Kidney epithelial cell (primary cell): ENCODE measurements around the gene DNER. TPM values are rescaled to one million over a fixed set of nuclear protein-coding genes. Genes with fewer than 3 reads are reported as not detected.

Source experiments
- DNase-seq: peaks from one replicate; pipeline ENCODE4 v3.0.0-alpha.2; 2010; ENCODE audit warnings: low read depth
- H3K27me3 ChIP-seq: 2 replicates; pipeline ENCODE4 v1.6.0; 2011; ENCODE audit warnings: low read length; ENCODE audit not compliant: control insufficient read depth, insufficient read depth
- H3K36me3 ChIP-seq: 2 replicates; pipeline ENCODE4 v1.5.1; 2011; ENCODE audit warnings: low read length; ENCODE audit not compliant: control insufficient read depth, insufficient read depth
- H3K4me3 ChIP-seq: 2 replicates; pipeline ENCODE4 v1.5.1; 2011; ENCODE audit warnings: low read depth, mild to moderate bottlenecking, control low read depth, low read length
- total RNA-seq: library from RNA; depleted of rRNA; stranded (reverse); fragments of >200 nt; gene quantifications from 2 replicates; pipeline ENCODE4 v1.2.3, GENCODE V29; 2015
- TF ChIP-seq, protein P1 (sequence below): IDR thresholded peaks from 2 replicates; pipeline ENCODE4 v1.5.1; 2011; ENCODE audit warnings: mild to moderate bottlenecking, moderate library complexity, low read length, control low read depth, inconsistent platforms; ENCODE audit not compliant: insufficient read depth, poor library complexity, severe bottlenecking

DNER gene
- total RNA-seq, 1 donor from 2014 or later, result 5.5 TPM

DNA sequence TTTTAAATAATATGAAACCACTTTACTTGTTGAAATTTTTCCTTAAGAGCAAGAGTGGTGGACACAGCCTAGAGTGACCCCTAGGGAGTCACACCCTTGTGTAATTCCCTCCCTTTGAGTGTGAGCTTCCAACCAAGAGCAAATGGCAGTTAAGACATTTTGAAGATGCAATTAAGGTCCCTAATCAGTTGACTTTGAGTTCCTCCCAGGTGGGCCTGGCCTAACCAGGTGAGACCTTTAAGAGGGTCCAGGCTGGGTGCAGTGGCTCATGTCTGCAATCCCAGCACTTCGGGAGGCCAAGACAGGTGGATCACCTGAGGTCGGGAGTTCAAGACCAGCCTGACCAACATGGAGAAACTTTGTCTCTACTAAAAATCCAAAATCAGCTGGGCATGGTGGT, 299.7 kb downstream of the DNER start:
- DNase-seq, result no peak
- Histone ChIP-seq H3K4me3 (no peak overlapping the region), H3K36me3 (no peaks in the 10 kb centered on the region), H3K27me3 (no peaks in the 10 kb centered on the region)
- TF ChIP-seq, protein P1, sequence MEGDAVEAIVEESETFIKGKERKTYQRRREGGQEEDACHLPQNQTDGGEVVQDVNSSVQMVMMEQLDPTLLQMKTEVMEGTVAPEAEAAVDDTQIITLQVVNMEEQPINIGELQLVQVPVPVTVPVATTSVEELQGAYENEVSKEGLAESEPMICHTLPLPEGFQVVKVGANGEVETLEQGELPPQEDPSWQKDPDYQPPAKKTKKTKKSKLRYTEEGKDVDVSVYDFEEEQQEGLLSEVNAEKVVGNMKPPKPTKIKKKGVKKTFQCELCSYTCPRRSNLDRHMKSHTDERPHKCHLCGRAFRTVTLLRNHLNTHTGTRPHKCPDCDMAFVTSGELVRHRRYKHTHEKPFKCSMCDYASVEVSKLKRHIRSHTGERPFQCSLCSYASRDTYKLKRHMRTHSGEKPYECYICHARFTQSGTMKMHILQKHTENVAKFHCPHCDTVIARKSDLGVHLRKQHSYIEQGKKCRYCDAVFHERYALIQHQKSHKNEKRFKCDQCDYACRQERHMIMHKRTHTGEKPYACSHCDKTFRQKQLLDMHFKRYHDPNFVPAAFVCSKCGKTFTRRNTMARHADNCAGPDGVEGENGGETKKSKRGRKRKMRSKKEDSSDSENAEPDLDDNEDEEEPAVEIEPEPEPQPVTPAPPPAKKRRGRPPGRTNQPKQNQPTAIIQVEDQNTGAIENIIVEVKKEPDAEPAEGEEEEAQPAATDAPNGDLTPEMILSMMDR, result no peak

GRCh38 chr2:229412686-229413085, 301.7 kb downstream of the DNER start:
- no peak for DNase-seq
- Histone ChIP-seq H3K36me3 (no peaks in the 10 kb centered on the region), H3K4me3 (no peak overlapping the region), H3K27me3 (no peaks in the 10 kb centered on the region)
- TF ChIP-seq, protein P1, result no peak

- no peaks in the 10 kb centered on the region for H3K36me3 ChIP-seq
- no peak overlapping the region for H3K4me3 ChIP-seq
- no peak for DNase-seq
- TF ChIP-seq, protein P1, result no peak
- H3K27me3 ChIP-seq, result no peaks in the 10 kb centered on the region
These were observed 303.4 kb downstream of the DNER start for GRCh38 chr2:229410946-229411345.

DNA sequence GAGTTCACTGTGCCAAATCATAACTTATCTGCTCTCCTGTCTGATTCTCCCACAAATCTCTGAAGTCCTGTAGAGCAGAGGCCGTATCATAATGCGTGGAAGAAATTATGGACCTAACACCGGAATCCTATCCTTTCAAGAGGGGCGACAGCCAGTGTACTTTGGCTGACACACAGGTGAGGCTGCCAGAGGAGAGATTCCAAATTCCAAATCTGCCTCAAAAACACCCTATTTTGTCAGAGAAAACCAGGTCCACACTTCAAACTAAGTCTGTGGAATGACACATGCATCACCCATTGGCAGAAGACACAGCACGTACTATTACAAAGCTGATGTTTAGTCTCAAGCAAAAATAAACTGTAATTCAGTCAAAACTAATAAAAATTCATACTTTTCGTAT, 304.1 kb downstream of the DNER start:
- H3K4me3 ChIP-seq, result no peak overlapping the region
- H3K36me3 ChIP-seq, result no peaks in the 10 kb centered on the region
- no peaks in the 10 kb centered on the region for H3K27me3 ChIP-seq
- DNase-seq, result no peak
- TF ChIP-seq, protein P1, result no peak

DNA sequence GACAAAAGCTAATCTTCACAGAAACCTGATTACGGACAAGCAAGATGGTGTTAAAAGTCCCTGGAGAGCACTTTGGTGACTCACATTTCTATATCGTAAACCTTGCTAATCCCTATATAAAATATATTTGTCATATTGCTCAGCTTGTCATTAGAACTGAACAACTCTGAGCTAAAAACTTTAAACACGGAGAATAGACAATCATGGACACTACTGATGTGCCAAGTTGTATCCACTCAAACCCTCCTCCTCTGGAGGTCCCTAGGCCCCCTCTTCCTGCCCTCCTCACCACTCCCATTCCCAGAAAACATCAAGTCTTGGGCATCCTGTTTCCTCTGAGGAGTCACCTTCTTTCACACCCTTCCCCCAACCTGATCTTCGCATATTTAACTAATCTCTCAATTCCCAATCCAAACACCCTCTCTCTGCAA, 304.6 kb downstream of the DNER start:
- no peak overlapping the region for H3K4me3 ChIP-seq
- TF ChIP-seq, protein P1, result no peak
- DNase-seq, result no peak

DNA sequence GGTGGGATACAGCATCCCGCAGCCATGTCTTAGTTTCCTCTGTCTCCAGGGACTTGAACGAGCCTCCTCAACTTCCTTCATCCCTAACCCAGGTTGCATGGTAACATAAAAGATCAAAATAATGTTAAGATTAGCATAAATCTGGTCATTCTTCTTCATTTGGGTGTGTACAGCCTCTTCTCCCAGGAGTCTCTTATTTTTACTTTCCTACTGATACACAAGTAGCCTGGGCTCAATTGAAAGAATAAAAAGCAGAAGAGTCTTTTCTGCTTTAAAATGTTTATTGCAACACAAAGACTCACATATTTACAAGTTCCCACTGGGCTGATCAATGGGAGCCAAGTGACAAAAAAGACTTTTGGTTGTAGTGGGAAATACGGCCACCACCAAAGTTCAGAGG, 305.4 kb downstream of the DNER start:
- Histone ChIP-seq H3K27me3 (no peaks in the 10 kb centered on the region), H3K36me3 (no peaks in the 10 kb centered on the region), H3K4me3 (no peak overlapping the region)
- TF ChIP-seq, protein P1, result no peak
- DNase-seq, result no peak

More for the DNA sequence above, 304.6 kb downstream of the DNER start:
- Histone ChIP-seq H3K36me3 (no peaks in the 10 kb centered on the region), H3K27me3 (no peaks in the 10 kb centered on the region)
